PC-9 (cell line): Measurements from ENCODE around the gene HOXD4. TPM values are rescaled to one million over a fixed set of nuclear protein-coding genes. Genes with fewer than 3 reads are reported as not detected.

Experiments
- BruUV-seq: library from RNA; stranded (reverse); fragments of 400-500 nt; replicated peaks from 2 replicates; lab custom pipeline; 2021; lab: Mats Ljungman, UMichigan
- CTCF ChIA-PET: fragments of 300-600 bp; sonication (Branson Sonifier 250); formaldehyde crosslinking; loops from one replicate; lab custom pipeline; 2022; ENCODE audit warnings: antibody characterized with exemption; lab: Charles Lee
- POLR2A ChIA-PET: fragments of 300-600 bp; sonication (Branson Sonifier 250); formaldehyde crosslinking; loops from one replicate; lab custom pipeline; 2022; ENCODE audit warnings: antibody characterized with exemption; ENCODE audit not compliant: unreplicated experiment; lab: Charles Lee
- DNase-seq, 2 experiments: peaks; one replicate each; pipeline versions ENCODE4 v3.0.0 to v3.0.0-alpha.2; 2015 to 2022; ENCODE audit warnings: mixed read lengths in 1 of 2
- H2AFZ ChIP-seq: fragments of 200-600 bp; sonication (generic); 2 replicates; pipeline ENCODE4 v1.8.1; 2017; ENCODE audit warnings: antibody characterized with exemption
- H3F3A ChIP-seq: fragments of 200-600 bp; sonication (generic); 2 replicates; pipeline ENCODE4 v1.8.1; 2017; ENCODE audit warnings: antibody characterized with exemption, mild to moderate bottlenecking, low read depth; ENCODE audit not compliant: insufficient read depth
- H3K27ac ChIP-seq: fragments of 200-600 bp; sonication (generic); 2 replicates; pipeline ENCODE4 v1.6.1; 2016; ENCODE audit warnings: mixed run types
- H3K27me3 ChIP-seq: fragments of 200-600 bp; sonication (generic); 2 replicates; pipeline ENCODE4 v1.6.1; 2016; ENCODE audit warnings: low read depth, mixed run types; ENCODE audit not compliant: insufficient read depth
- H3K36me3 ChIP-seq: fragments of 200-600 bp; sonication (generic); 2 replicates; pipeline ENCODE4 v1.6.1; 2016; ENCODE audit warnings: low read depth, mixed run types
- H3K4me1 ChIP-seq: fragments of 200-600 bp; sonication (generic); replicated peaks from 2 replicates; pipeline ENCODE4 v1.6.1; 2016; ENCODE audit warnings: mixed run types; ENCODE audit not compliant: insufficient read depth
- H3K4me2 ChIP-seq: fragments of 200-600 bp; sonication (generic); 2 replicates; pipeline ENCODE4 v1.6.1; 2017; ENCODE audit warnings: mixed run types
- H3K4me3 ChIP-seq: fragments of 200-600 bp; sonication (generic); 2 replicates; pipeline ENCODE4 v1.6.1; 2016; ENCODE audit warnings: mixed run types
- H3K79me2 ChIP-seq: fragments of 200-600 bp; sonication (generic); 2 replicates; pipeline ENCODE4 v1.6.1; 2017; ENCODE audit warnings: low read depth, mixed run types
- H3K9me2 ChIP-seq: fragments of 200-600 bp; sonication (generic); 2 replicates; pipeline ENCODE4 v1.8.1; 2017; ENCODE audit warnings: mild to moderate bottlenecking; ENCODE audit not compliant: insufficient read depth
- H3K9me3 ChIP-seq: fragments of 200-600 bp; sonication (generic); 2 replicates; pipeline ENCODE4 v1.8.1; 2016; ENCODE audit warnings: low read depth; ENCODE audit not compliant: insufficient read depth
- H4K20me1 ChIP-seq: fragments of 200-600 bp; sonication (generic); 2 replicates; pipeline ENCODE4 v1.8.1; 2017; ENCODE audit not compliant: insufficient read depth
- EZH2 ChIP-seq: fragments of 200-600 bp; sonication (generic); IDR thresholded peaks from 2 replicates; pipeline ENCODE4 v1.8.0; 2017; ENCODE audit warnings: antibody characterized with exemption, low read depth
- intact Hi-C: fragments of 100-400 bp; cut with micrococcal nuclease; formaldehyde crosslinking; loops from one replicate; pipeline ENCODE4 v1.10.0; 2022; ENCODE audit not compliant: unreplicated experiment
- total RNA-seq: library from RNA; stranded (reverse); gene quantifications from 2 replicates; pipeline ENCODE4 v1.2.3, GENCODE V29; 2021
- TF ChIP-seq, protein P1 (sequence below): fragments of 200-600 bp; sonication (generic); conservative IDR thresholded peaks from 2 replicates; pipeline ENCODE4 v1.6.1; 2017; ENCODE audit warnings: mixed run types, antibody characterized with exemption, mild to moderate bottlenecking, moderate library complexity

Gene HOXD4
- total RNA-seq, 1 experiment from 2014 or later: not detected

- Histone ChIP-seq H3K36me3 (no peaks in the 10 kb centered on the region), H3K4me1 (no peaks in the 10 kb centered on the region), H4K20me1 (no peaks in the 10 kb centered on the region), H3K9me2 (no peaks in the 10 kb centered on the region), H3F3A (no peaks in the 10 kb centered on the region), H3K9me3 (no peaks in the 10 kb centered on the region), H3K27me3 (peaks cover 67% of the 10 kb centered on the region), H3K4me3 (no peak overlapping the region), H2AFZ (no peak overlapping the region), H3K79me2 (no peaks in the 10 kb centered on the region), H3K27ac (no peak overlapping the region), H3K4me2 (no peak overlapping the region)
- ChIA-PET CTCF (no interaction called here), POLR2A (no interaction called here)
- no TSS peak for BruUV-seq
- TF ChIP-seq, protein P1, sequence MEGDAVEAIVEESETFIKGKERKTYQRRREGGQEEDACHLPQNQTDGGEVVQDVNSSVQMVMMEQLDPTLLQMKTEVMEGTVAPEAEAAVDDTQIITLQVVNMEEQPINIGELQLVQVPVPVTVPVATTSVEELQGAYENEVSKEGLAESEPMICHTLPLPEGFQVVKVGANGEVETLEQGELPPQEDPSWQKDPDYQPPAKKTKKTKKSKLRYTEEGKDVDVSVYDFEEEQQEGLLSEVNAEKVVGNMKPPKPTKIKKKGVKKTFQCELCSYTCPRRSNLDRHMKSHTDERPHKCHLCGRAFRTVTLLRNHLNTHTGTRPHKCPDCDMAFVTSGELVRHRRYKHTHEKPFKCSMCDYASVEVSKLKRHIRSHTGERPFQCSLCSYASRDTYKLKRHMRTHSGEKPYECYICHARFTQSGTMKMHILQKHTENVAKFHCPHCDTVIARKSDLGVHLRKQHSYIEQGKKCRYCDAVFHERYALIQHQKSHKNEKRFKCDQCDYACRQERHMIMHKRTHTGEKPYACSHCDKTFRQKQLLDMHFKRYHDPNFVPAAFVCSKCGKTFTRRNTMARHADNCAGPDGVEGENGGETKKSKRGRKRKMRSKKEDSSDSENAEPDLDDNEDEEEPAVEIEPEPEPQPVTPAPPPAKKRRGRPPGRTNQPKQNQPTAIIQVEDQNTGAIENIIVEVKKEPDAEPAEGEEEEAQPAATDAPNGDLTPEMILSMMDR: no peak
- no peak for TF ChIP-seq EZH2
- intact Hi-C loops: no loop called here
- DNase-seq: no peak
These were observed 29.2 kb upstream of the HOXD4 start for GRCh38 chr2:176122052-176122682.

DNA sequence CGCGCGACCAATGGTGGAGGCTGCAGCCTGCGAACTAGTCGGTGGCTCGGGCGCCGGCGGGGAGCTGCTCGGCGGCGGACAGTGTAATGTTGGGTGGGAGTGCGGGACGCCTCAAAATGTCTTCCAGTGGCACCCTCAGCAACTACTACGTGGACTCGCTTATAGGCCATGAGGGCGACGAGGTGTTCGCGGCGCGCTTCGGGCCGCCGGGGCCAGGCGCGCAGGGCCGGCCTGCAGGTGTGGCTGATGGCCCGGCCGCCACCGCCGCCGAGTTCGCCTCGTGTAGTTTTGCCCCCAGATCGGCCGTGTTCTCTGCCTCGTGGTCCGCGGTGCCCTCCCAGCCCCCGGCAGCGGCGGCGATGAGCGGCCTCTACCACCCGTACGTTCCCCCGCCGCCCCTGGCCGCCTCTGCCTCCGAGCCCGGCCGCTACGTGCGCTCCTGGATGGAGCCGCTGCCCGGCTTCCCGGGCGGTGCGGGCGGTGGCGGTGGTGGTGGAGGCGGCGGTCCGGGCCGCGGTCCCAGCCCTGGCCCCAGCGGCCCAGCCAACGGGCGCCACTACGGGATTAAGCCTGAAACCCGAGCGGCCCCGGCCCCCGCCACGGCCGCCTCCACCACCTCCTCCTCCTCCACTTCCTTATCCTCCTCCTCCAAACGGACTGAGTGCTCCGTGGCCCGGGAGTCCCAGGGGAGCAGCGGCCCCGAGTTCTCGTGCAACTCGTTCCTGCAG is 28.5 kb upstream of the HOXD4 start, which contains the start of gene HOXD9:
TSS of gene HOXD9 (plus strand) at position 37 of the 728 bp plus-strand sequence. CDS start at position 87, 50 bp downstream.
- H3K36me3 ChIP-seq: no peaks in the 10 kb centered on the region
- intact Hi-C loops: no loop called here
- no peaks in the 10 kb centered on the region for H3K9me3 ChIP-seq
- peaks cover 60% of the 10 kb centered on the region for H3K27me3 ChIP-seq
- BruUV-seq: no TSS peak
- POLR2A ChIA-PET: no interaction called here
- no peaks in the 10 kb centered on the region for H4K20me1 ChIP-seq
- no peak for DNase-seq
- no peak within 1 kb of the TSS for H3K4me3 ChIP-seq
- CTCF ChIA-PET: no interaction called here
- H3K4me1 ChIP-seq: no peaks in the 10 kb centered on the region
- TF ChIP-seq, protein P1: no peak
- no peak for TF ChIP-seq EZH2
- no peak within 1 kb of the TSS for H2AFZ ChIP-seq
- H3K79me2 ChIP-seq: no peaks in the 10 kb centered on the region
- no peak within 1 kb of the TSS for H3K4me2 ChIP-seq
- no peaks in the 10 kb centered on the region for H3K9me2 ChIP-seq
- no peak within 1 kb of the TSS for H3K27ac ChIP-seq
- no peaks in the 10 kb centered on the region for H3F3A ChIP-seq

DNA sequence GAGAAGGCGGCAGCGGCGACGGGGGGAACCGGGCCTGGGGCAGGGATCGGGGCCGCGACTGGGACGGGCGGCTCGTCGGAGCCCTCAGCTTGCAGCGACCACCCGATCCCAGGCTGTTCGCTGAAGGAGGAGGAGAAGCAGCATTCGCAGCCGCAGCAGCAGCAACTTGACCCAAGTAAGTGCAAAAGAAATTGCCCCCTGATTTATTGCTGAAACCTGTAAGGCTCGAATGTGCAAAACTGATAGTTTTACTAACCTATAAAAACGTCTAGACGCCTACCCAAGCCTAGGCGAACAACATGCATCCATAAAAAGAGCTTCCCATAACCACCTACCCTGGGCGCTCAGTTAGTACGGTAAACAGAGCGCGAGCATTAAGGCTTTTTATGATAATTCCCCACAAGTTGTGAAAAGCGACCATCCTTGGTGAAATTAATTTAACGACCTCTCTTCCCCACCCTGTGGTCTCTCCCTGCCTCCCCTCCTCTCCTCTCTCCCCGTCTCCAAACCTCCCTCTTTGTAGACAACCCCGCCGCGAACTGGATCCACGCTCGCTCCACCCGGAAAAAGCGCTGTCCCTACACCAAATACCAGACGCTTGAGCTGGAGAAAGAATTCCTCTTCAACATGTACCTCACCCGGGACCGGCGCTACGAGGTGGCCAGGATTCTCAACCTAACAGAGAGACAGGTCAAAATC is 27.8 kb upstream of the HOXD4 start:
- H3K36me3 ChIP-seq: no peaks in the 10 kb centered on the region
- no TSS peak for BruUV-seq
- H3K9me3 ChIP-seq: no peaks in the 10 kb centered on the region
- H3K9me2 ChIP-seq: no peaks in the 10 kb centered on the region
- no peak overlapping the region for H2AFZ ChIP-seq
- H3K79me2 ChIP-seq: no peaks in the 10 kb centered on the region
- no peaks in the 10 kb centered on the region for H4K20me1 ChIP-seq
- no peak for DNase-seq
- no peak overlapping the region for H3K27ac ChIP-seq
- H3K4me1 ChIP-seq: no peaks in the 10 kb centered on the region
- H3K4me3 ChIP-seq: no peak overlapping the region
- intact Hi-C loops: no loop called here
- POLR2A ChIA-PET: no interaction called here
- CTCF ChIA-PET: no interaction called here
- TF ChIP-seq EZH2: no peak
- TF ChIP-seq, protein P1: no peak
- no peak overlapping the region for H3K4me2 ChIP-seq
- no peaks in the 10 kb centered on the region for H3F3A ChIP-seq
- H3K27me3 ChIP-seq: peaks cover 57% of the 10 kb centered on the region
